ENCODE data around the gene HS3ST1.
"Not testable (repeated sequence)": the region's sequence is repeated elsewhere in the genome, so short reads cannot be mapped to it uniquely, and the experiment has no call there.

Gene HS3ST1

GRCh38 chr4:11402192-11402591, 26.5 kb downstream of the HS3ST1 start:
- H3K4me3 ChIP-seq (ENCODE audit: low read length), result no peak overlapping the region
- no peak for TF ChIP-seq ZNF274 (IDR thresholded peaks at IDR 0.05; ENCODE audit: low read depth, low read length)

GRCh38 chr4:11399461-11399971, 29.2 kb downstream of the HS3ST1 start:
- TF ChIP-seq ZNF274 (IDR thresholded peaks at IDR 0.05; ENCODE audit: low read depth, low read length), result no peak
- no peak overlapping the region for H3K4me3 ChIP-seq (ENCODE audit: low read length)

- no peak overlapping the region for H3K4me3 ChIP-seq (ENCODE audit: low read length)
- no peak for TF ChIP-seq ZNF274 (IDR thresholded peaks at IDR 0.05; ENCODE audit: low read depth, low read length)
Observed at GRCh38 chr4:11397819-11398610, 30.7 kb downstream of the HS3ST1 start.

- no peak for TF ChIP-seq ZNF274 (IDR thresholded peaks at IDR 0.05; ENCODE audit: low read depth, low read length)
Observed at GRCh38 chr4:11397146-11397545, 31.5 kb downstream of the HS3ST1 start.

GRCh38 chr4:11393551-11393950, 35.1 kb downstream of the HS3ST1 start:
- no peak for TF ChIP-seq ZNF274 (IDR thresholded peaks at IDR 0.05; ENCODE audit: low read depth, low read length)
- H3K4me3 ChIP-seq (ENCODE audit: low read length), result no peak overlapping the region

More at GRCh38 chr4:11397146-11397545, 31.5 kb downstream of the HS3ST1 start:
- no peak overlapping the region for H3K4me3 ChIP-seq (ENCODE audit: low read length)

- not testable (repeated sequence) for H3K4me3 ChIP-seq (ENCODE audit: low read length)
Observed at GRCh38 chr4:11384072-11384471, 44.6 kb downstream of the HS3ST1 start.

GRCh38 chr4:11376571-11376970, 52.1 kb downstream of the HS3ST1 start:
- TF ChIP-seq ZNF274 (IDR thresholded peaks at IDR 0.05; ENCODE audit: low read depth, low read length), result no peak
- H3K4me3 ChIP-seq (ENCODE audit: low read length), result no peak overlapping the region

GRCh38 chr4:11376146-11376545, 52.5 kb downstream of the HS3ST1 start:
- H3K4me3 ChIP-seq (ENCODE audit: low read length), result no peak overlapping the region
- no peak for TF ChIP-seq ZNF274 (IDR thresholded peaks at IDR 0.05; ENCODE audit: low read depth, low read length)

GRCh38 chr4:11368701-11369115, 60.0 kb downstream of the HS3ST1 start:
- H3K4me3 ChIP-seq (ENCODE audit: low read length), result peak overlapping the region; percentile 23; the same call in 1 of the 2 replicates
- TF ChIP-seq ZNF274 (IDR thresholded peaks at IDR 0.05; ENCODE audit: low read depth, low read length), result no peak

- TF ChIP-seq ZNF274 (IDR thresholded peaks at IDR 0.05; ENCODE audit: low read depth, low read length), result no peak
- H3K4me3 ChIP-seq (ENCODE audit: low read length), result no peak overlapping the region
Observed at GRCh38 chr4:11367371-11367770, 61.3 kb downstream of the HS3ST1 start.

- no peak for TF ChIP-seq ZNF274 (IDR thresholded peaks at IDR 0.05; ENCODE audit: low read depth, low read length)
- H3K4me3 ChIP-seq (ENCODE audit: low read length), result no peak overlapping the region
Observed at GRCh38 chr4:11366859-11367258, 61.8 kb downstream of the HS3ST1 start.

GRCh38 chr4:11365039-11365438, 63.7 kb downstream of the HS3ST1 start:
- no peak for TF ChIP-seq ZNF274 (IDR thresholded peaks at IDR 0.05; ENCODE audit: low read depth, low read length)
- no peak overlapping the region for H3K4me3 ChIP-seq (ENCODE audit: low read length)

- H3K4me3 ChIP-seq (ENCODE audit: low read length), result no peak overlapping the region
- no peak for TF ChIP-seq ZNF274 (IDR thresholded peaks at IDR 0.05; ENCODE audit: low read depth, low read length)
Observed at GRCh38 chr4:11359591-11359990, 69.1 kb downstream of the HS3ST1 start.

- no peak overlapping the region for H3K4me3 ChIP-seq (ENCODE audit: low read length)
- TF ChIP-seq ZNF274 (IDR thresholded peaks at IDR 0.05; ENCODE audit: low read depth, low read length), result no peak
Observed at GRCh38 chr4:11355226-11355625, 73.5 kb downstream of the HS3ST1 start.

GRCh38 chr4:11354531-11354930, 74.2 kb downstream of the HS3ST1 start:
- TF ChIP-seq ZNF274 (IDR thresholded peaks at IDR 0.05; ENCODE audit: low read depth, low read length), result no peak
- H3K4me3 ChIP-seq (ENCODE audit: low read length), result no peak overlapping the region

Measured in GM08714 (cell line).